Neural cell (in vitro differentiated cells): ENCODE results near the gene F11R. TPM values are rescaled to one million over a fixed set of nuclear protein-coding genes. Genes with fewer than 3 reads are reported as not detected.
"Not testable (repeated sequence)": the region's sequence is repeated elsewhere in the genome, so short reads cannot be mapped to it uniquely, and the experiment has no call there.

Experiments
- H2AFZ ChIP-seq: fragments of 200-600, 300-800 bp; sonication (generic), shearing (Covaris generic); 2 replicates; pipeline ENCODE4 v1.6.0; 2014; ENCODE audit warnings: low read depth, mild to moderate bottlenecking, antibody characterized with exemption, low read length, moderate library complexity
- H3F3A ChIP-seq: fragments of 200-600 bp; shearing (Covaris generic); 2 replicates; pipeline ENCODE4 v1.6.1; 2016; ENCODE audit warnings: mild to moderate bottlenecking, moderate library complexity, mixed read lengths, antibody characterized with exemption, low read length; ENCODE audit not compliant: insufficient read depth, poor library complexity, severe bottlenecking
- H3K27ac ChIP-seq: fragments of 200-600, 300-800 bp; sonication (generic), shearing (Covaris generic); 2 replicates; pipeline ENCODE4 v1.5.1; 2014; ENCODE audit warnings: mild to moderate bottlenecking, low read length, moderate library complexity
- H3K27me3 ChIP-seq: fragments of 300-800, 200-600 bp; sonication (generic), shearing (Covaris generic); 2 replicates; pipeline ENCODE4 v1.6.0; 2014; ENCODE audit warnings: mild to moderate bottlenecking, low read depth, low read length, moderate library complexity; ENCODE audit not compliant: insufficient read depth
- H3K36me3 ChIP-seq: fragments of 300-800, 200-600 bp; sonication (generic), shearing (Covaris generic); 2 replicates; pipeline ENCODE4 v1.5.1; 2014; ENCODE audit warnings: mild to moderate bottlenecking, antibody characterized with exemption, low read length, moderate library complexity; ENCODE audit not compliant: insufficient read depth
- H3K4me2 ChIP-seq: fragments of 300-800, 200-600 bp; sonication (generic), shearing (Covaris generic); 2 replicates; pipeline ENCODE4 v1.6.0; 2014; ENCODE audit warnings: mild to moderate bottlenecking, low read length
- H3K4me3 ChIP-seq: fragments of 300-800, 200-600 bp; sonication (generic), shearing (Covaris generic); 2 replicates; pipeline ENCODE4 v1.5.1; 2014; ENCODE audit warnings: mild to moderate bottlenecking, low read length, moderate library complexity
- H3K79me2 ChIP-seq: fragments of 200-600 bp; shearing (Covaris generic); replicated peaks from 2 replicates; pipeline ENCODE4 v1.6.0; 2014; ENCODE audit warnings: mild to moderate bottlenecking, low read length, moderate library complexity; ENCODE audit not compliant: insufficient read depth
- H3K9ac ChIP-seq: fragments of 300-800, 200-600 bp; sonication (generic), shearing (Covaris generic); 2 replicates; pipeline ENCODE4 v1.6.1; 2016; ENCODE audit warnings: mild to moderate bottlenecking, low read length, mixed read lengths
- H3K9me2 ChIP-seq: fragments of 200-600 bp; shearing (Covaris generic); 2 replicates; pipeline ENCODE4 v1.6.1; 2016; ENCODE audit warnings: mild to moderate bottlenecking, low read length, mixed read lengths; ENCODE audit not compliant: insufficient read depth
- H3K9me3 ChIP-seq: fragments of 200-600, 300-800 bp; sonication (generic), shearing (Covaris generic); 2 replicates; pipeline ENCODE4 v1.6.1; 2016; ENCODE audit warnings: mild to moderate bottlenecking, mixed run types, low read length, moderate library complexity, mixed read lengths
- H4K20me1 ChIP-seq: fragments of 200-600 bp; shearing (Covaris generic); 2 replicates; pipeline ENCODE4 v1.6.1; 2016; ENCODE audit warnings: mild to moderate bottlenecking, mixed run types; ENCODE audit not compliant: insufficient read depth
- CTCF ChIP-seq: fragments of 450-650 bp; IDR thresholded peaks from 2 replicates; pipeline ENCODE4 v1.5.1; 2014; ENCODE audit warnings: antibody characterized with exemption, mild to moderate bottlenecking, moderate library complexity; ENCODE audit not compliant: poor library complexity, severe bottlenecking
- EP300 ChIP-seq: fragments of 450-650 bp; conservative IDR thresholded peaks from 2 replicates; pipeline ENCODE4 v1.6.1; 2014; ENCODE audit warnings: antibody characterized with exemption, mild to moderate bottlenecking, moderate library complexity; ENCODE audit not compliant: poor library complexity, severe bottlenecking
- MXI1 ChIP-seq: fragments of 450-650 bp; conservative IDR thresholded peaks from 2 replicates; pipeline ENCODE4 v1.6.1; 2014; ENCODE audit warnings: antibody characterized with exemption, mild to moderate bottlenecking; ENCODE audit not compliant: poor library complexity, severe bottlenecking
- POLR2AphosphoS5 ChIP-seq: IDR thresholded peaks from 2 replicates; pipeline ENCODE4 v1.6.1; 2012
- RAD21 ChIP-seq: fragments of 450-650 bp; conservative IDR thresholded peaks from 2 replicates; pipeline ENCODE4 v1.6.1; 2014; ENCODE audit warnings: antibody characterized with exemption, mild to moderate bottlenecking, moderate library complexity
- REST ChIP-seq: IDR thresholded peaks from 2 replicates; pipeline ENCODE4 v1.6.1; 2012; ENCODE audit warnings: borderline replicate concordance
- SMC3 ChIP-seq: fragments of 450-650 bp; conservative IDR thresholded peaks from 2 replicates; pipeline ENCODE4 v1.6.1; 2014; ENCODE audit warnings: antibody characterized with exemption, mild to moderate bottlenecking, moderate library complexity; ENCODE audit not compliant: poor library complexity
- TAF1 ChIP-seq: IDR thresholded peaks from 2 replicates; pipeline ENCODE4 v1.6.1; 2012; ENCODE audit warnings: low read depth
- polyA plus RNA-seq: library from polyadenylated mRNA; depleted of rRNA; stranded (reverse); fragments of >200 nt; gene quantifications from 2 replicates; pipeline ENCODE4 v1.2.3, GENCODE V29; 2014

Gene F11R
- polyA plus RNA-seq, 1 donor from 2014 or later: 7.3 TPM

- Histone ChIP-seq H3K9me2 (no peaks in the 10 kb centered on the region), H4K20me1 (no peaks in the 10 kb centered on the region), H3K27me3 (peaks cover 28% of the 10 kb centered on the region), H3K27ac (no peak overlapping the region), H3K9ac (no peak overlapping the region), H3K9me3 (no peaks in the 10 kb centered on the region), H3K4me3 (no peak overlapping the region), H3K79me2 (no peaks in the 10 kb centered on the region), H3K4me2 (no peak overlapping the region), H3K36me3 (no peaks in the 10 kb centered on the region), H3F3A (no peaks in the 10 kb centered on the region), H2AFZ (no peak overlapping the region)
- no peak for TF ChIP-seq POLR2AphosphoS5
- TF ChIP-seq TAF1: no peak
- TF ChIP-seq EP300: no peak
- no peak for TF ChIP-seq SMC3
- no peak for TF ChIP-seq REST
- TF ChIP-seq CTCF: no peak
- no peak for TF ChIP-seq MXI1
- TF ChIP-seq RAD21: no peak
These were observed 3.0 kb downstream of the F11R start for GRCh38 chr1:161017756-161018630.

- peaks cover 26% of the 10 kb centered on the region for H3K27me3 ChIP-seq
- H3K4me2 ChIP-seq: not testable (repeated sequence)
These were observed 3.8 kb downstream of the F11R start for GRCh38 chr1:161017181-161017580.

GRCh38 chr1:161016683-161017082 lies 4.3 kb downstream of the F11R start:
- not testable (repeated sequence) for H3K79me2 ChIP-seq, H3F3A ChIP-seq, H3K4me3 ChIP-seq, H3K4me2 ChIP-seq, H3K36me3 ChIP-seq, H2AFZ ChIP-seq, H3K9ac ChIP-seq, H3K9me3 ChIP-seq, H3K9me2 ChIP-seq, H3K27ac ChIP-seq, H4K20me1 ChIP-seq
- peaks cover 21% of the 10 kb centered on the region for H3K27me3 ChIP-seq

More at GRCh38 chr1:161017181-161017580, 3.8 kb downstream of the F11R start:
- H4K20me1 ChIP-seq, H3K27ac ChIP-seq, H3K9ac ChIP-seq, H3K9me3 ChIP-seq, H3F3A ChIP-seq, H2AFZ ChIP-seq, H3K9me2 ChIP-seq, H3K79me2 ChIP-seq, H3K36me3 ChIP-seq, H3K4me3 ChIP-seq: not testable (repeated sequence)
